ENCODE results near the gene DENND4A. TPM values are rescaled to one million over a fixed set of nuclear protein-coding genes. Genes with fewer than 3 reads are reported as not detected.
A peak's percentile ranks its signal among the peaks of the same experiment; 100 is the strongest.

The DENND4A gene
- total and polyA plus RNA-seq, 2 donors (not counting 1 experiment from before 2014, with no cell fraction given): 24.4 to 103 TPM

GRCh38 chr15:65631503-65631902 is 160.6 kb downstream of the DENND4A start:
- Histone ChIP-seq H3K79me2 (ENCODE audit: control insufficient read depth, insufficient read depth, low read length) (no peaks in the 10 kb centered on the region), H3K9me3 (ENCODE audit: control extremely low read depth in 1 of 3, control insufficient read depth in 2 of 3, insufficient read depth in 1 of 3, low read length in 2 of 3) (peaks cover 0 to 2% (median 0%) of the 10 kb centered on the region in 3 donors), H3K27me3 (replicated peaks in 1 of 4; ENCODE audit: control extremely low read depth in 1 of 4, control insufficient read depth in 3 of 4, insufficient read depth in 4 of 4, low read length in 3 of 4) (no peaks in the 10 kb centered on the region), H3K4me1 (ENCODE audit: control insufficient read depth in 2 of 2, insufficient read depth in 2 of 2, low read length in 2 of 2) (peaks cover 8 to 10% of the 10 kb centered on the region in 2 donors), H4K20me1 (ENCODE audit: control insufficient read depth, insufficient read depth, low read length, poor library complexity, severe bottlenecking) (no peaks in the 10 kb centered on the region), H3K27ac (ENCODE audit: low read length in 2 of 2) (no peak overlapping the region), H3K4me2 (replicated peaks; ENCODE audit: low read depth, low read length, poor library complexity, severe bottlenecking) (peak overlapping the region; percentile 9), H3K9ac (ENCODE audit: low read length) (no peak overlapping the region), H3K4me3 (ENCODE audit: control extremely low read depth in 1 of 5, extremely low read depth in 1 of 5, insufficient read depth in 1 of 5, low read depth in 2 of 5, low read length in 4 of 5) (peak overlapping the region in 1 of 5 experiments; percentile 17), H2AFZ (ENCODE audit: insufficient read depth, low read depth, low read length, poor library complexity, severe bottlenecking) (no peak overlapping the region), H3K36me3 (replicated peaks in 1 of 2; ENCODE audit: control extremely low read depth in 1 of 2, control insufficient read depth in 1 of 2, extremely low read depth in 1 of 2, insufficient read depth in 2 of 2, low read length in 1 of 2) (peaks cover 0 to 3% of the 10 kb centered on the region in 2 experiments)
- ATAC-seq (ENCODE audit: low read depth) (no peak), DNase-seq (no peak)
- intact Hi-C loops (cut with micrococcal nuclease): no loop called here
- H3K4me1 Mint-ChIP-seq: peaks cover 13% of the 10 kb centered on the region
- no peaks in the 10 kb centered on the region for H3K27me3 Mint-ChIP-seq
- ChIA-PET POLR2A (interaction anchor here (0.6 kb wide), 1 partner anchor 158 kb away, joined by 5 read pairs; no protein-coding TSS in a partner anchor), CTCF (no interaction called here)
- WGBS (ENCODE audit: insufficient coverage): 71% methylated on average over 1 of the region's 6 CpGs
- no peaks in the 10 kb centered on the region for H3K9me3 Mint-ChIP-seq (ENCODE audit: insufficient read depth)
- TF ChIP-seq EZH2 (IDR thresholded peaks at IDR 0.05; ENCODE audit: borderline replicate concordance, insufficient read depth, low read depth, low read length, poor library complexity, severe bottlenecking) (no peak), CTCF (IDR thresholded peaks at IDR 0.05) (no peak)
- H3K4me3 Mint-ChIP-seq: peak overlapping the region; percentile 57
- H3K27ac Mint-ChIP-seq: no peak overlapping the region

GRCh38 chr15:65630760-65631159 is 161.3 kb downstream of the DENND4A start:
- H3K4me3 Mint-ChIP-seq: no peak overlapping the region
- CTCF ChIA-PET: interaction anchor here (0.9 to 2.9 kb wide), 3 partner anchors 8 to 227 kb away, joined by 3 to 14 read pairs (median 4); partner anchors contain the start of gene INTS14

More at GRCh38 chr15:65630760-65631159, 161.3 kb downstream of the DENND4A start:
- Histone ChIP-seq H2AFZ (ENCODE audit: insufficient read depth, low read depth, low read length, poor library complexity, severe bottlenecking) (no peak overlapping the region), H3K9ac (ENCODE audit: low read length) (no peak overlapping the region), H3K27ac (ENCODE audit: low read length in 2 of 2) (no peak overlapping the region), H3K27me3 (replicated peaks in 1 of 4; ENCODE audit: control extremely low read depth in 1 of 4, control insufficient read depth in 3 of 4, insufficient read depth in 4 of 4, low read length in 3 of 4) (no peaks in the 10 kb centered on the region), H3K9me3 (ENCODE audit: control extremely low read depth in 1 of 3, control insufficient read depth in 2 of 3, insufficient read depth in 1 of 3, low read length in 2 of 3) (peaks cover 0 to 2% (median 0%) of the 10 kb centered on the region in 3 donors), H3K79me2 (ENCODE audit: control insufficient read depth, insufficient read depth, low read length) (no peaks in the 10 kb centered on the region), H3K4me3 (ENCODE audit: control extremely low read depth in 1 of 5, extremely low read depth in 1 of 5, insufficient read depth in 1 of 5, low read depth in 2 of 5, low read length in 4 of 5) (no peak overlapping the region), H3K4me2 (replicated peaks; ENCODE audit: low read depth, low read length, poor library complexity, severe bottlenecking) (no peak overlapping the region), H3K4me1 (ENCODE audit: control insufficient read depth in 2 of 2, insufficient read depth in 2 of 2, low read length in 2 of 2) (peaks cover 8 to 10% of the 10 kb centered on the region in 2 donors), H3K36me3 (replicated peaks in 1 of 2; ENCODE audit: control extremely low read depth in 1 of 2, control insufficient read depth in 1 of 2, extremely low read depth in 1 of 2, insufficient read depth in 2 of 2, low read length in 1 of 2) (peaks cover 0 to 3% of the 10 kb centered on the region in 2 experiments), H4K20me1 (ENCODE audit: control insufficient read depth, insufficient read depth, low read length, poor library complexity, severe bottlenecking) (no peaks in the 10 kb centered on the region)
- Mint-ChIP-seq H3K27me3 (no peaks in the 10 kb centered on the region), H3K4me1 (peaks cover 13% of the 10 kb centered on the region), H3K27ac (no peak overlapping the region), H3K9me3 (ENCODE audit: insufficient read depth) (no peaks in the 10 kb centered on the region)
- ATAC-seq (ENCODE audit: low read depth): peak; percentile 54
- intact Hi-C loops (cut with micrococcal nuclease): no loop called here
- POLR2A ChIA-PET: interaction anchor here (0.6 kb wide), 1 partner anchor 159 kb away, joined by 5 read pairs; no protein-coding TSS in a partner anchor
- WGBS (ENCODE audit: insufficient coverage): 61% methylated on average over 4 of the region's 5 CpGs
- no peak for DNase-seq
- TF ChIP-seq EZH2 (IDR thresholded peaks at IDR 0.05; ENCODE audit: borderline replicate concordance, insufficient read depth, low read depth, low read length, poor library complexity, severe bottlenecking): no peak
- no peak for TF ChIP-seq CTCF (IDR thresholded peaks at IDR 0.05)
